Activated naive CD4-positive, alpha-beta T cell treated with Interleukin-2 at 50 U/mL for 16 hours (primary cell): ENCODE measurements around the gene RANBP17.
"Not testable (repeated sequence)": the region's sequence is repeated elsewhere in the genome, so short reads cannot be mapped to it uniquely, and the experiment has no call there.

Experiments used
- DNase-seq: peaks from one replicate; pipeline ENCODE4 v3.0.0-alpha.2; 2020

The RANBP17 gene

DNA sequence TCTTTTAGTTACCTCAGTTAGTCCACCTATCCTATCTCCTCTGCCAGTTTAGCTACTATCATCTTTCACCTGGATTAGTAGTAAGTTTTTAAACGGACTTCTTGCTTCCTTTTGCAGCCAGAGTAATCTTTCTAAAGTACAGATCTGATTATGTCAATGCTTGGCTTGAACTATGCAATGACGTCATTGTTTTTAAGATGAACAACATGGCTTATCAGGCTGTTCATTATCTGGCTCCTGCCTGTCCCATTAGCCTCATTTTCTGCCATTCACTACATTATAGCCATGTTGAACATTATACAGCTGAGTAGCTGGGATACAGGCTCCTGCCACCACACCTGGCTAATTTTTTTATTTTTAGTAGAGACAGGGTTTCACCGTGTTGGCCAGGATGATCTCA lies 98.7 kb downstream of the RANBP17 start:
- no peak for DNase-seq

DNA sequence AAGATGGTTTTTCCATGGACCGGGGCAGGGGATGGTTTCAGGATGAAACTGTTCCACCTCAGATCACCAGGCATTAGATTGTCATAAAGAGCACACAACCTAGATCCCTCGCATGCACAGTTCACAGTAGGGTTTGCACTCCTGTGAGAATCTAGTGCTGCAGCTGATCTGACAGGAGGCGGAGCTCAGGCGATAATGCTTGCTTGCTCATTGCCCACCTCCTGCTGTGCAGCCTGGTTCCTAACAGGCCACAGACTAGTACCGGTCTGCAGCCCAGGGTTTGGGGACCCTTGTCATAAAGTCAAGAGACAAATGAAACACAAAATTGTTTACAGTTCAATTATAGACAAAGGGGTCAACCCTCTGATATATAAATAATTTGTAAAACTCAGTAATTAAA lies 101.7 kb downstream of the RANBP17 start:
- DNase-seq: no peak

- no peak for DNase-seq
These were observed 112.6 kb downstream of the RANBP17 start for GRCh38 chr5:170974461-170974860.

DNA sequence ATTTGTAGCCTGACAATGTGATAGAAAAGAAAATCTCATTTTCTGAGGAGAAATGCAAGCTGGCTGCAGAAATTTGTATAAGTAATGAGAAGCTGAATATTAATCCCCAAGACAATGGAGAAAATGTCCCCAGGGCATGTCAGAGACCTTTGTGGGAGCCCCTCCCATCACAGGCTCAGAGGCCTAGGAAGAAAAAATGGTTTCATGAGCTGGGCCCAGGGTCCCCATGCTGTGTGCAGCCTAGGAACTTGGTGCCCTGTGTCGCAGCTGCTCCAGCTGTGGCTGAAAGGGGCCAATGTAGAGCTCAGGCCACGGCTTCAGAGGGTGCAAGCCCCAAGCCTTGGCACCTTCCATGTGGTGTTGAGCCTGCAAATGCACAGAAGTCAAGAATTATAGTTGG lies 118.4 kb downstream of the RANBP17 start:
- not testable (repeated sequence) for DNase-seq

DNA sequence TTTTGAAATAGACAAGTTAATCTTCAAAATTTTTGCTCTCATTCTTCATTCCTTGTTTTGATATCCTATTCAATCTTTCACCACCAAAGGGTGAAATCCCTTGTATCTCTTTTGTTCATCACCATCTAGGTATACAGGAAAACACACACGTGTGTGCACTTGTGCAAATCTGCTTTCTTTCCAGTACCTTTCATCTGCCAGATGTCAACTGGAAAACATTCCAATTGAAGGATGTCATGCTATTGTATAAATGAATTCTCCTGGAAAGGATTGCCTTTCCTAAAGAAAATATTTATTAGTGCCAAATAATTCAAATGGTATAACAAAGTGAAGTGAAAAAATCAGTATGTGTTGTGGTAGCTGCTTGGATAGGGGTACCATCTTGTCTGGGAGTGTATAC lies 123.7 kb downstream of the RANBP17 start:
- DNase-seq: no peak

DNA sequence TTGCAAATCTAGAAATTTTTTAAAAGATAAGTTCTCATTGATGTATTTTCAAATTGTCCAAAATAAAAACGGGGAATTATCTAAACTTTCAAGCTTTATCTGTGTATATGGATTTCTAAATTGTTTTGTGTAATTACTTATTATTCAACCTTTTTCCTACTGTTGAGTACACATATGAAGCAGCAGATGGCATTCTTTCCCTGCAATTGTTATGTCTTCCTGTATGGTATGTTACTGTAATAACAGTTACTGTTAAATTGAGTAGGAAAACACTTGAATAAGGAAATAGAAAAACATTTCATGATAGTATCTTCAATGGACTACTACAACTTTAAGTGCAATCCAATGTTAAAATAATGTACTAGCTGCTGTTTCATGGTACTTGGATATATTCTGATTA lies 124.8 kb downstream of the RANBP17 start:
- no peak for DNase-seq

GRCh38 chr5:170993476-170993875 lies 131.7 kb downstream of the RANBP17 start:
- no peak for DNase-seq

DNA sequence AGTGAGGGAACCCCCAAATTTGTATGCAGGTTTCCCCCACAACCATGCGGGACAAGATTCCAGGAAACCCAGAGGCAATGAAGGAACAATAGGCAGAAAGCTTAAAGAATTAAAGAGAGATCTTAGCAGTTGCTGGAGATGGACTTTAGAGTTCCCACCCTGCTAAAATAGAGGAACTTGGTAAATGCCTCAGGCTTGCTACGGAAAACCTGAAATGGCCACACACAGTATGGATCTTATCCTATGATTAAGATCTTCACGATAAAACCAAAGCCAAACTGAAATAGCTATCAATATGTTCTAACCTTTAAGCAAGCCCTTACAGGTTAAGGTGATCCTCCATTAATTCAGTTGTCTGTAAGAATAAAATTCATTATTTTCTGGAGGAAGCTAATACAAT lies 148.3 kb downstream of the RANBP17 start:
- DNase-seq: no peak

GRCh38 chr5:171010816-171011215 lies 149.0 kb downstream of the RANBP17 start:
- no peak for DNase-seq

DNA sequence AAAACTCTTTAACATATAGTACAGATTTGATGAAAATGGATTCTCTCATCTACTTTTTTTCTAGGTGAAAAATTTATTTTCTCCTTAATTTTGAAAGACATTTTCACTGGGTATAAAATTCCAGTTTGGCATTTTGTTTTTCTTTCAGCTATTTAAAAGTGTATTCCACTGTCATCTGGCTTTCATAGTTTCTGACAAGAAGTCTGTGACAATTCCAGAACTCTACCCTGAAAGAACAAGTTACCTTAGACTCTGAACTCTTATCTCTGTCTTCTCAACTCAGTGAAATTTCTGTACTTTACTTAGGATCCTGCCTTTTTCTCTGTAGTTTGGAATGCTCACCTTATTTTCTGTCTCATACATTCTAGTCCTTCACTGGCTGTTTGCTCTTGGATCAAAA lies 161.7 kb downstream of the RANBP17 start:
- no peak for DNase-seq

DNA sequence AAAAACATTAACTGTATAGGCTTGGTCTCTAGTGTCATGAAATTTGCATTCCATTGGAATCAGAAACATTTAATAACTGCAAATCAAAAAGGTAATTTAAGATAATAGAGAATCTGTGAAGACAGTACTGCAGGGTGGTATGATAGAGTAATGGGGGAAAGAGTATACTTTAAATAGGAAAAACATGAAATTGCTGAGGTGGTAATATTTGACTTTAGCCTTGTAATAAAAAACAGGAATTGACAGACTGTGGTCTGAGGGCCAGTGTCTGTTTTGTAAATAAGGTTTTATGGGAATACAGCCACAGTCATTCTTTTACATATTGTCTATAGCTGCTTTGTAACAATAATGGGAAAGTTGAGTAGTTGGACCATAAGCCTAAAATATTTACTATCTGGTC lies 162.3 kb downstream of the RANBP17 start:
- DNase-seq: no peak

DNA sequence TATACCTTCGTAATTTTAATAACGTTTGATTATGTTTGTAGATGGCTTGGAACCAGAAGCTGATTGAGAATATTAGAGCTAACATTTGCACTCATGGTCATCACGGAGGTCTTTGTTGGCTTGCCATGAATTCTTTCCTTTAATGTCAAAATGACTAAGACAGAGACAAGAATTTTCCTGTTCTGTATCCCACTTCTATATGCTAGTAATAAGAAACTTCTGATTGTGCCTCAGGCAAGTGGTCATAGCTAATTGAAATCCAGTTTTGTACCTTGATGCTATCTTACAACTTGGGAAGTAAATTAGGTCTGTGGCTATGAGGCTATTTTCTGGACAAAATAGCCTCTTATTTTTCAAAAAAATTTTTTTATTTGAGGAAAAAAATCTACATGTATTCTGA lies 167.6 kb downstream of the RANBP17 start:
- DNase-seq: no peak

DNA sequence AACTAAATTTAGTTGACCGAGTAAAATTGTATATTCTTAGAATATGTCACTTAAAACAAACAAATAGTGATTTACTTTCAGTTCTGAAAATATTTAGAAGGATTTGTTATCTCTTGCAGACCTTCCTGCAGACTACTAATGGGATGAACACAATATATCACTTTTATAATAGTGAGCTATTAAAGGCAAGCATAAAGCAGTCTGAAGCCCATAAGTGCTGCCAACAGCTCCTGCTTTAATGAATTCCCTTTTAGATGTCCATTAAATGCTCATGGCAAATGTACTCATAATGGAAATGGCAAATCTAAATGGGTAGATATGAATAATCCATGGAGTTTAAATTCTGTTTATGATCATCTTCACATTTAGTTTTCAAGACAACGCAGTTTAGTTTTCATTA lies 170.2 kb downstream of the RANBP17 start:
- DNase-seq: no peak

DNA sequence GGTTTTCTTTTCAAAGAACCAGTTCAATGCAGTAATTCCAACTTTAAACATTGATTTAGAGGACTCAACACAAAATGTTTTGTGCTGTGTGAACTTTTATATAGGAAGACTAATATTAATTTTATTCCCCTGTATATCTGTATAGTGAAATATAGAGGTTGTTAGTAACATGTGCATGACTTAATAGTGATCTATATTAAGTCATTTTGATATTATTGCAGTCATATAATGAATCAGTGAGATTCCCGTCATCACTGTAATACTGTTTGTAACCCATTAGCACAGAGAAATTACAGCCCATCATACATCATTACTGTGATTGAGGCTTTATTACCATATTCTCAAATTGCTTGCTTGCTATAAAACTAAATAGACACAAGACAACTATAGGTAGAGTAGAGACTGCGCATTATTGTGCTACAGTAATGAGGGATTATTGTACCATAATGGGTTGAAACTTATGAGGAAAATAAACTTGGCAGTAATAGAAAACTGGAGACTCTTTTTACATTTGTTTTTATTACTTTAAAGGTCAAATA lies 170.7 kb downstream of the RANBP17 start:
- no peak for DNase-seq

GRCh38 chr5:171041893-171042292 lies 180.1 kb downstream of the RANBP17 start:
- not testable (repeated sequence) for DNase-seq

GRCh38 chr5:171050916-171051315 lies 189.1 kb downstream of the RANBP17 start:
- DNase-seq: no peak

- DNase-seq: no peak
These were observed 194.1 kb downstream of the RANBP17 start for GRCh38 chr5:171055875-171056454.

DNA sequence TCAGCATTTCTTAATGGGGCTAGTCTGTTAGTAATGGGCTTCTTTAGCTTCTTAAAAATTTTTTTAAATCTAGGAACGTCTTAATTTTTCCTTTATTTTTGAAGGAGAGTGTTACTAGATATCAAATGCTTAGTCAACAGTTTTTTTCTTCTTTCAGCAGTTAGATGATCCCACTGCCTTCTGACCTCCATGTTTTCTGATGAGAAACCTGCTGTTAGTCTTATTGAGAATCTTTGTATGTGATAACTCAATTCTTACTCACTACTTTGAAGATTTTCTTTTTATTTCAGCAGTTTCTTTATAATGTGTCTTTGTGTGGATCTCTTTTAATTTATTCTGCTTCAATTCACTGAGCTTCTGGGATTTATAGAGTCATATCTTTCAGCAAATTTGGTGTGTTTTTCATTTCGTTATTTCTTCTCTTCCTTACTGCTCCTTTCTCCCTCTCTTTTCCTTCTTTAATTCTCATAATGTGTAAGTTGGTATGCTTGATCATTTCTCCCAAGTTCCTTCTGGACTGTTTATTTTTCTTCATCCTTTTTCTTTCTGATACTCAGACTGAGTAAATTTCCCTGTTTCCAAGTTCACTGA lies 205.8 kb downstream of the RANBP17 start:
- no peak for DNase-seq

- no peak for DNase-seq
These were observed 212.9 kb downstream of the RANBP17 start for GRCh38 chr5:171074747-171075146.

DNA sequence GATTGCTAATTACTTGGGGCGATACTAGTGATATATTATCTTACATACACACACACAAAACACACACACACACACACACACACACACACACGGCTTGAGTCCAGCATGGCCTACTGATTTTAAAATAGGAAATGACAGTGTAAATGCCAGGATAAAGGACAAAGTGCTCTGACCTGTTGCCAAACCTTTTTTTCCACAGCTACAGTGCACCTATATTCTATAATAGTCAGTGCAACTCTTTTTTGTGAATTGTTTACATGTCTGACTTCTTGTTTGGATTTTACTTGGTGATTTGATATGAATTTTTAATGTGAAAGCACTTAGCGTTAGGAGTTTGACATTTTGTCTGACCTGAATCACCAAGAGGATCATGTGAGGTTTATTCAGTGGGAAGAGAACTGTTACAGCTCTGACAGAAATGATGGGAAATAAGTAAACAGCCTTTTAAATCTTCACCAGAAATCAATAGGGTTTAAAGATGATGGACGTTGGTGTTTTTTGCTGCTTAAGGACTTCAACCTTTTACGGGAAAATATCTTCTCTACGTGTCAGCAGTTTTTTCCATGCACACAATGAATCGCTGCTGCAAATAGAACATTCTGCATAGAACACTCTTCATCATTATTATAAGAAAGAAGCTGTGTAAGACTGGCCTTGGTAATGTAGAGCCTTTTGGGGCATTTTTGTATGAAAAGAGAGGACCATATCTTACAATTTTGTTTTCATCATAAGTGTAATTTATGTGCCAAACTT lies 218.5 kb downstream of the RANBP17 start:
- DNase-seq: no peak

DNA sequence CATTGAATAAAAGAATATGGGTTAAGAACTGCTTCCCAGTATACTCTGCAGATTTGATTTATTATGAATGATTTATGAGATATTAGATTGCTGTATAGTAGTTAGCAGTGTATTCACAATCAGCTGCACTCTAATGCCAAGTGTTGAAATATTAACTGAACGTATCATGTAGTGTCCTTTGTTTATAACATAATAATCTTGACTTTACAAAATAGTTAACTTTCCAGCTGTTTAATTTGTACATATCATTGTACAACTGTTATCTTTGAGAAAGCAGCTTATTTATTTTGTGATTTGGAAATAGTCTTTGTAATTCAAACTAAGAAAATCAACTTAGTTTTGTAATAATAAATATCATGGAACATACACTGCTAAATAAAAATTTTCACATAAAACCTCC lies 219.5 kb downstream of the RANBP17 start:
- no peak for DNase-seq

- no peak for DNase-seq
These were observed 230.4 kb downstream of the RANBP17 start for GRCh38 chr5:171092194-171092593.

- DNase-seq: no peak
These were observed 231.8 kb downstream of the RANBP17 start for GRCh38 chr5:171093598-171093997.

- no peak for DNase-seq
These were observed 232.5 kb downstream of the RANBP17 start for GRCh38 chr5:171094356-171094755.
